HT1080 (cell line): ENCODE data around the gene RIPOR3. TPM values are rescaled to one million over a fixed set of nuclear protein-coding genes. Genes with fewer than 3 reads are reported as not detected.
"Not testable (repeated sequence)": the region's sequence is repeated elsewhere in the genome, so short reads cannot be mapped to it uniquely, and the experiment has no call there.

Experiments used
- DNase-seq: peaks from one replicate; pipeline ENCODE4 v3.0.0-alpha.2; 2015; ENCODE audit warnings: low read depth
- total RNA-seq: library from RNA; depleted of rRNA; stranded (reverse); fragments of >200 nt; shearing (Covaris generic); gene quantifications from 2 replicates; pipeline ENCODE4 v1.2.3, GENCODE V29; 2014

The RIPOR3 gene
- total RNA-seq, 1 experiment from 2014 or later: not detected

- no peak for DNase-seq
Measured at GRCh38 chr20:50611128-50611810, 80.1 kb downstream of the RIPOR3 start.

DNA sequence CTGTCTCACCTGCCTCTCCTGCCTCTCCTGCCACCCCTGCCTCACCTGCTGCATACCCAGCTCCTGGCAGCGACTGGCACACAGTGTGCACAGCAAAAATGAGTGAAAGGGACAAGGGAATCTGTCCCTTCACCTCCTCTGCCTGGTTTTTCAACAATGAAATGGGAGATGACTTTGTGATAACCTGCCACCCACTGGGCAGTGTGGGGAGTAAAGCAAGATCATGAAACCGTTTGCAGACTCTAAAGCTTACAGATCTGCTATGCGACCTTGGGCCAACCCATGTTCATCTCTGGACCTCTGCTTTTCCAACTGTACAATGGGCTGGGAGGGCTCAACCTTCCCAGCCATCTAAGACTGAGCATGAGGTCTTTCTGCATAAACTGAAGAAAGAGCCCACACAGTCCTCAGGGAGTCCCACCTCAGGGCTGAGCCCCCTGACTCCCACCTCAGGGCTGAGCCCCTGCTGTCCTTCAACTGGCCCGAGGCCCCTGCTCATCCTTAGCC lies 81.1 kb downstream of the RIPOR3 start:
- DNase-seq: no peak

DNA sequence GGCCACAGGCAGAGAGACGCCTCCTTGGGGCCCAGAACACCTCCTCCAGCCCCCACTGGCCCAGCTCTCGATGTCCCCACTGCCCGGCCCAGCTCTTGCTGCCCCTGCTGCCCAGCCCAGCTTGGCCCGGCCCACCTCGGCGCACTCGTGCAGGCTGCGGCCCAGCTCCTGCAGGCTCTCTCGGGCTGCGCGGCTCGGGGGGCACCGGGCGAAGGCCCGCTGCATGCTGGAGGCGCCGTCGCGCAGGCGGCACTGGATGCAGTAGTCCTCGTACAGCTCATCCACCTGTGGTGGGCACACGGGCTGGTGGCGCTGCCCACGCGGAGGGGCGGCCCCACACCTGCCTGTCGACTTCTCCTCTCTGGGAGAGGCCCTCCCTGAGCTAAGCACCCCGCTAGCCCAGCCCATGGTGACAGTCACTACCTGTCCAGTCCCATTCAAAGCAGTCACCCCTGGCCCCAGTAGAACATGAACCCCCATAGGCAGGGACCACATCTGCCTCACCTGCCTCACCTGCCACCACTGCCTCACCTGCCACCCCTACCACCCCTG lies 81.8 kb downstream of the RIPOR3 start:
- no peak for DNase-seq

- DNase-seq: no peak
Measured at GRCh38 chr20:50608750-50609104, 82.6 kb downstream of the RIPOR3 start.

DNA sequence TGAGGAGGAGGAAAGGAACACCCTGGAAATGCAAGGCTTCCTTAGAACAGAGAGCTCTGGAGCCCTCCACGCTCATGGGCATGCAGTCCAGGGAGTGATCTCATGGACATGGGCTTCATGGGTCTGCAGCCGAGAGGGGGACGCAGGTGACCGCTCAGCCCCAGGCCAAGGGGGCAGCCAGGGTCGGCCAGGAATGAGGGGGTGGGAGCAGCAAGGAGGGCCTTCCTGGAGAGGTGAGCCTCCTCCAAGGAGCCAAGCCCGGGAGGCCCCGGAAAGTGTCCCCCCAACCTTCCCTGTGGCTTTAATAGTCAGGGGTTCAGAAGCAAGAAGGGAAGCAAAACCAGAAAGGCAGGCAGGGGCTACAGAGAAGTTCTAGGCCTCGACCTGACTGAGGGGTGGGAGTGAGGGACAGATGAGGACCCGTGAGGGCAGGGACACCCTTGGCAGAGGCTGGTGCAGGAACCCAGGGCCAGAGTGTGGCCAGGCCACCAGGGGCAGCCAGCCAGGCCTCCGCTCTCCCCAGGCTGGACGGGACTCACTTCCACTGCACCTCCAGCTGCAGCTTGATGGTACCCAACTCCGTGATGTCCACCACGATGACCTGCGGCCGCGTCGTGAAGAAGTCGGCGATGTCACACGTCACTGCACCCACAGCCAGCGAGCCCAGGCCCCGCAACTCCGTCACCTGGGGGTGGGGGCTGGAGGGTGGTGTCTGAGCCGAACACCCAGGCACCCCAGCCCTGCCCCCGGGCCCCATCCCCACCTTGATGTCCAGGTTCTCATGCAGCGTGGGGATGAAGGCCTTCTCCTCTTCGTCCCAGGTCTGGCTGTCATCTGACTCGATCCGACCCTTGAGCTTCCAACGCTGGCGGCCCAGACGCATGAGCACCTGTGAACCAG lies 83.2 kb downstream of the RIPOR3 start:
- DNase-seq: no peak

DNA sequence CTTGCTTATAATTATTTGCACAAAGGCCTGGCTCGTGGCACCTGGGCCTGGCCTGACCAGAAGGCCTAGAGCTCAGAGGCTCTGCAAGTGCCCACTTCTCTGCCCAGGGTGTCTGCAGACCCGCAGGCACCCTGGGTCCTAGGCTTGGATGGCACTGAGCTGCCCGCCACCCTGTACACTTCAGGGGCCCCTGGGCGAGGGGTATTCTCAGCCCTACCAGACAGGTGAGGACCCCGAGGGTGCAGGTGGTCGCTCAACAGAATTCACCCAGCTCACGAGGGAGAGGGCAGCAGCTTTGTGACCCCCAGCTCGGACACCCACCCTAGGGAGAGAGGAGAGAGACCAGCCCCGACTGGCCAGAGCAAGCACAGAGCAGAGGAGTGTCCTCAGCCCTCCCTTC lies 83.9 kb downstream of the RIPOR3 start:
- DNase-seq: no peak

GRCh38 chr20:50605136-50605535 lies 86.2 kb downstream of the RIPOR3 start:
- no peak for DNase-seq

DNA sequence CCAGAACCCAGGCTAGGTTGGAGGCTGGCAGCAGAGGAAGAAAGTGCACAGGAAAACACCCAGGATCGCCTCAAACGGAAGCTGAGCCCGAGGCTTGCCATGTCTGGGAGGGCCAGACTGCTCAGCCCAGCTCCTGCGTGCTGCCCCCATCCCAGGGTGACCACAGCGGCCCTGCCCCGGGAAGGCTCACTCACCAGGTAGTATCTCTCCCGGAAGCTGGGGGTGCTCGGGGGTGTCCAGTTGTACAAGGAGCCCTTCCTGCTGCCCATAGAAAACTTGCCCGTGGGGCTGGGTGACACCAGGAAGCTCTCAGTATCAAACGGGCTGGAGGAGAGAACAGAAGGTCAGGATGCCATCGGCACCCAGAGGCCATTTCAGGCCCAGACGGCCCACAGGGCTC lies 86.9 kb downstream of the RIPOR3 start:
- no peak for DNase-seq

GRCh38 chr20:50602432-50603088 lies 88.8 kb downstream of the RIPOR3 start:
- no peak for DNase-seq

- DNase-seq: no peak
Measured at GRCh38 chr20:50601511-50602431, 89.6 kb downstream of the RIPOR3 start.

- DNase-seq: no peak
Measured at GRCh38 chr20:50600281-50600895, 91.0 kb downstream of the RIPOR3 start.

GRCh38 chr20:50598768-50599167 lies 92.6 kb downstream of the RIPOR3 start:
- not testable (repeated sequence) for DNase-seq

DNA sequence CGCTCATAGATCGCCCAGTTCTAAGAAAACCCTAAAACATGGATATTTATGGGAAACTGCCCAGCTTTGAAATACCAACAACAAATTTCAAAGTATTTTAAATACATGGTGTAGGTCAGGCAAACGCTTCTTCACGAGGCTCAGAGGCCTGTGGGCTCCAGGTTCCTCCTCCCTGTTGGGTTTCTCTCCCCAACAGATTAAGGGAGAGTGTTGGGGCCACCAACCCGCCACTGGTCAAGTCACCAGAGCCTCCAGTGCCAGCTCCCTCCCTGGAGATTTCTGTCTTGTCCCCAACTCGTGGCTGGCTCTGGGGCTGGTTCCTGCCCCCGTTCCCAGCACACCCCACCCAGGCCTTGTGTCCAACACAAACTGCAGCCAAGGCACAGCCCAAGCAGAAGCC lies 93.3 kb downstream of the RIPOR3 start:
- DNase-seq: no peak

- no peak for DNase-seq
Measured at GRCh38 chr20:50597406-50597969, 93.9 kb downstream of the RIPOR3 start.

GRCh38 chr20:50596694-50597021 lies 94.7 kb downstream of the RIPOR3 start:
- no peak for DNase-seq

DNA sequence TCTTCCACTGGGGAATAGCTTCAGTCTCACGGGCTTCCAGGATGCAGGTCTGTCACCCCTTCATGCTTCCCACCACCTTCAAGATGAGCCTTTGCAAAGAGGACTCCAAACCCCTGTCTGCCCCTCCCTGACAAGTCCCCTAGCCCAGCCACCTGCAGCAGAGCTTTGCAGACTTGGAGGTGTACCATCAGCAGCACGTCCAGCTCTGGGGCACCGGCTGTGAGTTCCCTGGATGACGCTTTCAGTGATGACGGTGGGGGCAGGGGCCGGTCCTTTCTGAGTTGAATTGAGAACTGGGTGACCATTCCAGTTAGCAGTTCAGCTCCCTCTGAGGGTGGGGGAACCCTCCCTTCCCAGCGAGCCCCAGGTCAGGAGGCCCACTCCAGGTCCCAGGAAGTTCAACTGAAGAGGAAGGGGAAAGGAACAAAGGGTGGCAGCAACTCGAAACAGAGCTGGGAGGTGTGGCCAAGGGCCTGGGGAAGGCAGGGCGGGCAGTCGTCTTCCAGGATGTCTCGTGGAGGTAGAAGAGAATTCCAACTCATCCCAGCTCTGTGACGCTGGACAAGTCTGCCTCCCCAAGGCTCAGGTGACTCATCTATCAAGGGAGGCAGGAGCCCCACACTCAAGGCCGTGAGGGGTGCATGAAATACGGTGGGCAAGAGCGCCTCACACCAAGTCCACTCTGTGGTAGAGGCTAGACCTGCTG lies 95.2 kb downstream of the RIPOR3 start:
- peak; percentile 27 for DNase-seq

- DNase-seq: no peak
Measured at GRCh38 chr20:50595433-50595895, 95.9 kb downstream of the RIPOR3 start.

DNA sequence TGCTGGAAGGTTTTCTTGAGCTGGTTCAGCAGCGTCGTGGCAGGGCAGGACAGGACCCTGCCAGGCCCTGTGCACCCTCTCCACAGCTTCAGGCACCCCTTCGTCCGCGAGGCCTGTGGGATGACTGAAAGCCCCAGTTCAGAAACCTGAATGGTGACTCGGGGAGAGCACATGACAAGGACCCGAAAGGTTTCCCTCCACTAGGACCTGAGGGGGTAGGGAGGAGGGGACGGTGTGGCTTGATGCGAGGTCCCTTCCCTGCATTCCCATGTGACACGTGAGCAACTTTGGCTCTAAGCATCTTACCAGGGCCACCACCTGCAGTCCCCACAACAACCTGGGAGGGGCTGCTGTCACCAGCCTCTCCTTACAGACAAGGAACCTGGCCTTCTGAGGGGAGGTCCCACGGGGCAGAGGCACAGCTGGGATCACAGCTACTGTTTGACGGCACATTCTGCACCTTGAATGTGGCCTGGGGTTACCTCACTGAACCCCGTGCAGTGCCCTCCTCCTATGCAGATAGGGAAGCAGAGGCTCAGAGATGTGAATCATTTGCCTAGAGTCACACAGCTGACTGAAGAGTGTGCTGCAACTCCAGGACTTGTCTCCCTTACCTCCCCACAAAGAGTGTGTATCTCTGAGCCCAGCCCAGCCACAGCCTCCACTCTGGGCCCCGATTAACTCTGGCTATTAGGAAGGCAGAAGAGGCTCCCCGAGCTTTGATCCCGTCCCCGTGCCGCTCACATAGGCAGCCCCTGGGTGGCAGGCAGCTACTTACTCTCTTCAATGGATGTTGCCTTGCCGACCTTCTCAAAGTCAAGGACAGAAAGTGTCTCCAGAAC lies 96.5 kb downstream of the RIPOR3 start:
- DNase-seq: no peak
